OCI-LY7 (cell line): ENCODE results near the gene SNAPIN. TPM values are rescaled to one million over a fixed set of nuclear protein-coding genes. Genes with fewer than 3 reads are reported as not detected.
A peak's percentile ranks its signal among the peaks of the same experiment; 100 is the strongest.

Experiments
- BruUV-seq: library from RNA; stranded (reverse); fragments of 400-500 nt; replicated peaks from 2 replicates; lab custom pipeline; 2021; lab: Mats Ljungman, UMichigan
- CTCF ChIA-PET: fragments of 300-600 bp; sonication (Branson Sonifier 250); formaldehyde crosslinking; loops from one replicate; lab custom pipeline; 2022; ENCODE audit warnings: antibody characterized with exemption; ENCODE audit not compliant: unreplicated experiment; lab: Charles Lee
- POLR2A ChIA-PET: fragments of 300-600 bp; sonication (Branson Sonifier 250); formaldehyde crosslinking; loops from one replicate; lab custom pipeline; 2022; ENCODE audit warnings: antibody characterized with exemption; lab: Charles Lee
- DNase-seq: peaks from one replicate; pipeline ENCODE4 v3.0.0-alpha.2; 2015; ENCODE audit warnings: low spot score
- H2AFZ ChIP-seq: fragments of 200-600 bp; sonication (generic), shearing (Covaris generic); 2 replicates; pipeline ENCODE4 v1.6.1; 2014; ENCODE audit warnings: mild to moderate bottlenecking, antibody characterized with exemption, low read length, moderate library complexity
- H3K27ac ChIP-seq: fragments of 200-600 bp; sonication (generic); 2 replicates; pipeline ENCODE4 v1.5.1; 2014; ENCODE audit warnings: mixed run types, low read depth, mild to moderate bottlenecking, moderate library complexity, low read length, inconsistent platforms; ENCODE audit not compliant: poor library complexity, severe bottlenecking
- H3K36me3 ChIP-seq: fragments of 200-600 bp; sonication (generic); 2 replicates; pipeline ENCODE4 v1.6.1; 2014; ENCODE audit warnings: mild to moderate bottlenecking, antibody characterized with exemption, low read length, moderate library complexity, mixed read lengths; ENCODE audit not compliant: insufficient read depth
- H3K4me1 ChIP-seq: fragments of 200-600 bp; sonication (generic); 2 replicates; pipeline ENCODE4 v1.5.1; 2014; ENCODE audit warnings: mild to moderate bottlenecking, low read length; ENCODE audit not compliant: insufficient read depth, poor library complexity, severe bottlenecking
- H3K4me2 ChIP-seq: fragments of 200-600 bp; sonication (generic); 2 replicates; pipeline ENCODE4 v1.6.1; 2014; ENCODE audit warnings: mild to moderate bottlenecking, low read length
- H3K4me3 ChIP-seq: fragments of 200-600 bp; sonication (generic); 2 replicates; pipeline ENCODE4 v1.5.1; 2014; ENCODE audit warnings: mild to moderate bottlenecking, low read depth, low read length; ENCODE audit not compliant: poor library complexity, severe bottlenecking
- H3K79me2 ChIP-seq: fragments of 200-600 bp; sonication (generic); 2 replicates; pipeline ENCODE4 v1.6.1; 2016; ENCODE audit warnings: low read depth, mild to moderate bottlenecking, low read length, moderate library complexity, mixed read lengths; ENCODE audit not compliant: insufficient read depth
- H3K9me2 ChIP-seq: fragments of 200-600 bp; sonication (generic); 2 replicates; pipeline ENCODE4 v1.6.1; 2016; ENCODE audit warnings: mild to moderate bottlenecking, low read length, mixed read lengths; ENCODE audit not compliant: insufficient read depth
- H3K9me3 ChIP-seq: fragments of 200-600 bp; sonication (generic); 2 replicates; pipeline ENCODE4 v1.6.1; 2014; ENCODE audit warnings: mild to moderate bottlenecking, mixed run types, low read length, mixed read lengths
- H4K20me1 ChIP-seq: fragments of 200-600 bp; sonication (generic); 2 replicates; pipeline ENCODE4 v1.6.1; 2014; ENCODE audit warnings: mild to moderate bottlenecking, antibody characterized with exemption, low read length, moderate library complexity, mixed read lengths; ENCODE audit not compliant: insufficient read depth
- CTCF ChIP-seq: fragments of 200-600 bp; sonication (generic); conservative IDR thresholded peaks from 2 replicates; pipeline ENCODE4 v1.5.1; 2014; ENCODE audit warnings: mild to moderate bottlenecking, antibody characterized with exemption, low read length, moderate library complexity, mixed read lengths
- EZH2phosphoT487 ChIP-seq: fragments of 200-600 bp; sonication (generic); IDR thresholded peaks from 2 replicates; pipeline ENCODE4 v1.6.1; 2018; ENCODE audit warnings: low read depth, borderline replicate concordance, mild to moderate bottlenecking, mixed run types, antibody characterized with exemption, low read length, moderate library complexity, mixed read lengths
- intact Hi-C: fragments of 100-400 bp; cut with micrococcal nuclease; formaldehyde crosslinking; loops from one replicate; pipeline ENCODE4 v1.10.0; 2022; ENCODE audit not compliant: unreplicated experiment
- total RNA-seq, 2 experiments: library from RNA; depleted of rRNA in 1 of 2; stranded (reverse); fragments of >200 nt in 1 of 2; shearing (Covaris generic) in 1 of 2; gene quantifications; 2 replicates each; pipeline ENCODE4 v1.2.3, GENCODE V29; 2014 to 2022

The SNAPIN gene
- total RNA-seq, 2 experiments from 2014 or later: 31.1 to 44.5 TPM

- POLR2A ChIA-PET: no interaction called here
- H3K36me3 ChIP-seq: peaks cover 22% of the 10 kb centered on the region
- CTCF ChIA-PET: interaction anchor here (0.5 kb wide), 1 partner anchor 80 kb away, joined by 4 read pairs; no protein-coding TSS in a partner anchor
- no peak for DNase-seq
- H3K9me2 ChIP-seq: no peaks in the 10 kb centered on the region
- no peak overlapping the region for H3K4me2 ChIP-seq
- peaks cover 19% of the 10 kb centered on the region for H3K4me1 ChIP-seq
- intact Hi-C loops: loop anchor here (5.0 to 10.0 kb wide), 2 partner anchors 101 to 159 kb away; no protein-coding TSS in a partner anchor
- no peak overlapping the region for H3K27ac ChIP-seq
- H3K4me3 ChIP-seq: no peak overlapping the region
- peaks cover 23% of the 10 kb centered on the region for H3K79me2 ChIP-seq
- H2AFZ ChIP-seq: no peak overlapping the region
- no TSS peak for BruUV-seq
- H4K20me1 ChIP-seq: no peaks in the 10 kb centered on the region
- no peaks in the 10 kb centered on the region for H3K9me3 ChIP-seq
- TF ChIP-seq CTCF (no peak), EZH2phosphoT487 (no peak)
Measured at GRCh38 chr1:153673511-153673910, 15.0 kb downstream of the SNAPIN start.

GRCh38 chr1:153677718-153678518 lies 19.4 kb downstream of the SNAPIN start:
- no peak overlapping the region for H3K27ac ChIP-seq
- H3K9me3 ChIP-seq: no peaks in the 10 kb centered on the region
- H3K36me3 ChIP-seq: no peaks in the 10 kb centered on the region
- no TSS peak for BruUV-seq
- H3K9me2 ChIP-seq: no peaks in the 10 kb centered on the region
- no peaks in the 10 kb centered on the region for H3K4me1 ChIP-seq
- peak; percentile 71 for DNase-seq
- H4K20me1 ChIP-seq: no peaks in the 10 kb centered on the region
- POLR2A ChIA-PET: no interaction called here
- peak overlapping the region; percentile 38 for H3K4me2 ChIP-seq
- TF ChIP-seq CTCF: peak; percentile 99
- TF ChIP-seq EZH2phosphoT487: no peak
- H3K4me3 ChIP-seq: no peak overlapping the region
- CTCF ChIA-PET: interaction anchor here (0.6 to 0.7 kb wide), 2 partner anchors 64 to 300 kb away, joined by 3 to 5 read pairs; no protein-coding TSS in a partner anchor
- intact Hi-C loops: loop anchor here (1.0 to 10.0 kb wide), 4 partner anchors 71 to 309 kb away; partner anchors contain the start of gene RAB13
- H2AFZ ChIP-seq: peak overlapping the region; percentile 29; the same call in 1 of the 2 replicates
- H3K79me2 ChIP-seq: no peaks in the 10 kb centered on the region
